Endodermal cell (in vitro differentiated cells): ENCODE data around the gene PTTG1IP. TPM values are rescaled to one million over a fixed set of nuclear protein-coding genes. Genes with fewer than 3 reads are reported as not detected.

Experiments
- DNase-seq: peaks from one replicate; pipeline ENCODE4 v3.0.0-alpha.2; 2017
- H3K27ac ChIP-seq: 2 replicates; pipeline ENCODE4 v1.5.1; 2013; ENCODE audit warnings: mild to moderate bottlenecking, low read depth, low read length, moderate library complexity
- H3K27me3 ChIP-seq: 2 replicates; pipeline ENCODE4 v1.6.1; 2013; ENCODE audit warnings: mild to moderate bottlenecking, low read length, moderate library complexity; ENCODE audit not compliant: insufficient read depth, control insufficient read depth, poor library complexity, severe bottlenecking
- H3K36me3 ChIP-seq: 2 replicates; pipeline ENCODE4 v1.7.0; 2013; ENCODE audit warnings: mild to moderate bottlenecking, low read length, moderate library complexity; ENCODE audit not compliant: control insufficient read depth, insufficient read depth
- H3K4me1 ChIP-seq: one replicate; pipeline ENCODE4 v1.7.0; 2013; ENCODE audit warnings: low read length; ENCODE audit not compliant: control insufficient read depth, insufficient read depth
- H3K4me3 ChIP-seq: 2 replicates; pipeline ENCODE4 v1.5.1; 2013; ENCODE audit warnings: mild to moderate bottlenecking, low read length, moderate library complexity
- H3K9ac ChIP-seq: 2 replicates; pipeline ENCODE4 v1.6.1; 2013; ENCODE audit warnings: mild to moderate bottlenecking, low read length, moderate library complexity; ENCODE audit not compliant: poor library complexity, severe bottlenecking; ENCODE audit errors: extremely low read depth
- H3K9me3 ChIP-seq: 2 replicates; pipeline ENCODE4 v1.6.1; 2013; ENCODE audit warnings: mild to moderate bottlenecking, low read length, moderate library complexity; ENCODE audit not compliant: control insufficient read depth
- H3K27ac Mint-ChIP-seq: 2 replicates; pipeline ENCODE4 v1.8.0; 2020; ENCODE audit warnings: mixed read lengths
- H3K27me3 Mint-ChIP-seq: 2 replicates; pipeline ENCODE4 v1.8.0; 2021; ENCODE audit warnings: mild to moderate bottlenecking, mixed read lengths; ENCODE audit not compliant: insufficient read depth
- H3K36me3 Mint-ChIP-seq: 2 replicates; pipeline ENCODE4 v1.8.0; 2020; ENCODE audit warnings: low read depth, mixed read lengths
- H3K4me1 Mint-ChIP-seq: 2 replicates; pipeline ENCODE4 v1.8.0; 2020; ENCODE audit warnings: mixed read lengths
- H3K4me3 Mint-ChIP-seq: 2 replicates; pipeline ENCODE4 v1.8.0; 2020; ENCODE audit warnings: mild to moderate bottlenecking, moderate library complexity, mixed read lengths
- H3K9me3 Mint-ChIP-seq: 2 replicates; pipeline ENCODE4 v1.8.0; 2020; ENCODE audit warnings: mild to moderate bottlenecking, mixed read lengths
- CTCF ChIP-seq: fragments of 200-600 bp; sonication (generic); conservative IDR thresholded peaks from 2 replicates; pipeline ENCODE4 v1.5.0; 2021; ENCODE audit warnings: antibody characterized with exemption, mild to moderate bottlenecking
- WGBS, 2 experiments: methylation state at CpG; one replicate each; pipeline versions ENCODE4 v1.1.5 to v1.1.7; 2013; ENCODE audit warnings: missing lambda C conversion rate in 2 of 2, mixed read lengths in 1 of 2; ENCODE audit not compliant: insufficient coverage in 1 of 2, insufficient read length in 1 of 2; 5-methylcytosine and 5-hydroxymethylcytosine counted together
- total RNA-seq, 2 donors: library from RNA; stranded (reverse); fragmentation: NEBNext Ultra II Directional in 1 of 2; extraction: Animal tissue kit (Norgen Biotek cat#: 25700) in 1 of 2; gene quantifications; 2 replicates in 1 of 2; 3 replicates in 1 of 2; pipeline ENCODE4 v1.2.1, GENCODE V29; 2021

The PTTG1IP gene
- total RNA-seq, 2 donors from 2014 or later: 155 to 168 TPM

DNA sequence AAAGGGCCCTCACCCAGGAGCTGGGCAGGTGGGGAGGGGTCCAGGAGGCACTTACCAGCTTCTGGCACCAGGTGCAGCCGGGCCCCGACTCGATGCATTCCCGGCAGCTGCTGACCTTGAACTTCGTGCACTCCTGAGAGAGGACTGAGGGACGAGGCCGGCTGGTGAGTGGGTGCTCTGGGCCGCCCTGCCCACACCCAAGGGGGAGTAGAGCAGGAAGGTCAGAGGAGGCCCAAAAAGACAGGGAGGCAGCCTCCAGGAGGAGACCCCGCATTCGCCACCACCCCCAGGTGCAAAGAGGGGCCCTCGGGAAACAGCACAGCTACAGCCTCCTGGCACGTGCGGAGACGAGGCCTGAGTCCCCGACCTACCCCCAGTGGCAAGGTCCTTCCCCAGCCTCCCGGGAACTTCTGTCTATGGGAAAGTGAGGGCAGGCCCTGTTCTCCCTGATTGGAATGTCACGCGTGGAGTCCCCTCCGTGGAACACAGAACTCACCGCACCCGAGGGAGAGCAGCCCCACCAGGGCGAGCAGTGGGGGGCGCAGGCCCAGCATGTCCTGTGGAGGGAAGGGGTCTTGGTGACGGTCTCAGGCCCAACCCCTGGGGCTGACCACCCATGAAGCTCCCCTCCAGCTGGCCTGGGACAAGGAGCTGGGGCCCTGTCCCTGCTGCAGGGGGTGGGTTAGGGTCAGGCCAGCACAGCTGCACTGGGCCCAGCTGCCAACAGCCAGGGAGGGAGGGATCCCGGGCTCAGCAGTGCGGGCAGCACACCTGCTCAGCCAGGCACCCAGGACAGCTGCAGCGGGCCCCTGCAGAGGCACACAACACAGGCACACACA, 37.0 kb upstream of the PTTG1IP start:
- Histone ChIP-seq H3K9me3 (no peaks in the 10 kb centered on the region), H3K4me3 (no peak overlapping the region), H3K4me1 (peaks cover 10% of the 10 kb centered on the region), H3K27me3 (no peaks in the 10 kb centered on the region), H3K27ac (no peak overlapping the region), H3K9ac (no peak overlapping the region), H3K36me3 (no peaks in the 10 kb centered on the region)
- WGBS, 2 experiments: 92 to 93% methylated on average over 14 to 27 of the region's 27 CpGs
- TF ChIP-seq CTCF: no peak
- H3K27me3 Mint-ChIP-seq: no peaks in the 10 kb centered on the region
- peaks cover 5% of the 10 kb centered on the region for H3K4me1 Mint-ChIP-seq
- H3K27ac Mint-ChIP-seq: no peak overlapping the region
- DNase-seq: no peak
- no peaks in the 10 kb centered on the region for H3K9me3 Mint-ChIP-seq
- no peaks in the 10 kb centered on the region for H3K36me3 Mint-ChIP-seq
- no peak overlapping the region for H3K4me3 Mint-ChIP-seq

DNA sequence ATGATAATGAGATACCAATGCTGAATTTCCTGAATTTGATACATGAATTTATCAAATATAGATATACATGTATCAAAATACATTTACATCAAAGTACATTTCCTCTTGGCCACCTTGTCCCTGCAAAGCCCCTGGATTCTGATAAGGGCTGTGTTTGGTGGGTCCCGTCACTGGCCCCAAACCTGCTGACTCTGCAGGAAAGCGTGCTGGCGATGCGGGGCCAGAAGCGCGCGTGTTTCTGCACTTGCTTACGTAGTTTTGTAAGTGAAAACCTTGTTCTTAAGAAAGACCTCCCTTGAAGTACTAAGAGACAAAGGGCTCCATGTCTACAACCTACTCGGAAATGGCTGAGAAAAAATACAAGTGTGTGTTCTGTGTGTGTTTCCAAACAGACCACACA, 36.2 kb upstream of the PTTG1IP start:
- 93 to 96% methylated on average over 8 to 9 of the region's 9 CpGs for WGBS, 2 experiments
- no peaks in the 10 kb centered on the region for H3K36me3 ChIP-seq

DNA sequence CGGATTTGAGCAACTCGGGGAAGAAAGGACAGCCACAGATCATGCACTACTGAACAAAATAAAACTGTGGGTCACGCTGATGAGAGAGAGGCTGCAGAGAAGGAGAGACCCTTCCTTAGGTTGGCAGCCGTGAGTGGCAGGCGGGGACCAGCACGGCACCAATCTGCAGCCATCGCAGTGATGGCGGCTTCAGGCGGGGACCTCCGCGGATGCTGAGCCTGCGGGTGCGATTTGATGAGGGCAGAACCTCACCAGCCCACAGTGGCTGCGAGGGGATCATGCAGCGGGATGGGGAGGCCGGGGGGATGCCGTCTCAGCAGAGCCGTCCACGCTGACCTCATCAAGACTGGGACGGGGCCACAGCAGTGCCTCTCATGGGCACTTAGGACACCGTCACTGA, 35.4 kb upstream of the PTTG1IP start:
- H3K27me3 Mint-ChIP-seq: no peaks in the 10 kb centered on the region
- DNase-seq: no peak
- TF ChIP-seq CTCF: no peak
- H3K4me3 Mint-ChIP-seq: no peak overlapping the region
- no peaks in the 10 kb centered on the region for H3K9me3 Mint-ChIP-seq
- peaks cover 10% of the 10 kb centered on the region for H3K4me1 ChIP-seq
- no peak overlapping the region for H3K4me3 ChIP-seq
- peaks cover 5% of the 10 kb centered on the region for H3K4me1 Mint-ChIP-seq
- H3K27ac Mint-ChIP-seq: no peak overlapping the region
- H3K9me3 ChIP-seq: no peaks in the 10 kb centered on the region
- no peaks in the 10 kb centered on the region for H3K27me3 ChIP-seq
- no peaks in the 10 kb centered on the region for H3K36me3 ChIP-seq
- no peak overlapping the region for H3K27ac ChIP-seq
- 92 to 96% methylated on average over 21 of the region's 21 CpGs for WGBS, 2 experiments
- H3K36me3 Mint-ChIP-seq: no peaks in the 10 kb centered on the region
- H3K9ac ChIP-seq: no peak overlapping the region

More for the DNA sequence above, 36.2 kb upstream of the PTTG1IP start:
- no peaks in the 10 kb centered on the region for H3K9me3 Mint-ChIP-seq
- peaks cover 10% of the 10 kb centered on the region for H3K4me1 ChIP-seq
- no peaks in the 10 kb centered on the region for H3K27me3 Mint-ChIP-seq
- no peaks in the 10 kb centered on the region for H3K9me3 ChIP-seq
- no peak overlapping the region for H3K27ac Mint-ChIP-seq
- no peaks in the 10 kb centered on the region for H3K27me3 ChIP-seq
- H3K27ac ChIP-seq: no peak overlapping the region
- H3K36me3 Mint-ChIP-seq: no peaks in the 10 kb centered on the region
- H3K9ac ChIP-seq: no peak overlapping the region
- DNase-seq: no peak
- no peak overlapping the region for H3K4me3 ChIP-seq
- no peak for TF ChIP-seq CTCF
- H3K4me1 Mint-ChIP-seq: peaks cover 5% of the 10 kb centered on the region
- H3K4me3 Mint-ChIP-seq: no peak overlapping the region
